Measurements from ENCODE around the gene SH3BP4. TPM values are rescaled to one million over a fixed set of nuclear protein-coding genes. Genes with fewer than 3 reads are reported as not detected.

SH3BP4 gene
- polyA plus RNA-seq, 1 donor (not counting 4 experiments of a cell fraction or from before 2014, with no cell fraction given): 50.4 TPM

DNA sequence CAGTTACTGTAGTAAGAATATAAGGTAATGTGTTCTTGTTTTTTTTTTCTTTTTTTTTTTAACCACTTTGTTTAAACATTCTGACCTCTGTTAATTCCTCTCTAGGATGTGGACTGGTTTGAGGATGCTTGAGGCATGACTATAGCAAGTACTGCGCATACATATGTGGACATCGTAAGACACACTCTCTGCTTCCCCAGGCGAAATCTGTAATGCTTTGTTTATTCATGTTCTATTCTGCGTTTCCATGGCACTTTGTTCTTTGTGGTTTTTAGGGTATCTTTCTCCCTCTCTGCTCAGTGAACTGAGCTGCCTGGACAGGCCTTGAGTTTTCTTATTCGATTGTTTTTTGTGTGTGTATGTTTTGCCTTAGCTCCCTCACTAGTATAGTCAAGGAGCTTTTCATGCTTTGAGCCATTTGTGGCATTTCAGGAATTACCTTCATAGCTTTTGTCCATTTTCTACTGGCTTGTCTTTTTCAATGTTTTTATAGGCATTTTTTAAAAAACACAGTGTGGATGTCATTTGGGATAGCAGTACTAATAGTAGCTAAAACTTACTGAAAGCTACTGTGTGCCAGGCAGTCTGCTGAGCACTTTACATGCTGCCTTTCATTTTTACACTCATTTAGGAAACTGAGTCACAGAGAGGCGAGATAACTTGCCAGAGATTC, 1.9 kb upstream of the SH3BP4 start:
- TF ChIP-seq EZH2 (IDR thresholded peaks at IDR 0.05; ENCODE audit: low read length): no peak
- TF ChIP-seq, protein P1, sequence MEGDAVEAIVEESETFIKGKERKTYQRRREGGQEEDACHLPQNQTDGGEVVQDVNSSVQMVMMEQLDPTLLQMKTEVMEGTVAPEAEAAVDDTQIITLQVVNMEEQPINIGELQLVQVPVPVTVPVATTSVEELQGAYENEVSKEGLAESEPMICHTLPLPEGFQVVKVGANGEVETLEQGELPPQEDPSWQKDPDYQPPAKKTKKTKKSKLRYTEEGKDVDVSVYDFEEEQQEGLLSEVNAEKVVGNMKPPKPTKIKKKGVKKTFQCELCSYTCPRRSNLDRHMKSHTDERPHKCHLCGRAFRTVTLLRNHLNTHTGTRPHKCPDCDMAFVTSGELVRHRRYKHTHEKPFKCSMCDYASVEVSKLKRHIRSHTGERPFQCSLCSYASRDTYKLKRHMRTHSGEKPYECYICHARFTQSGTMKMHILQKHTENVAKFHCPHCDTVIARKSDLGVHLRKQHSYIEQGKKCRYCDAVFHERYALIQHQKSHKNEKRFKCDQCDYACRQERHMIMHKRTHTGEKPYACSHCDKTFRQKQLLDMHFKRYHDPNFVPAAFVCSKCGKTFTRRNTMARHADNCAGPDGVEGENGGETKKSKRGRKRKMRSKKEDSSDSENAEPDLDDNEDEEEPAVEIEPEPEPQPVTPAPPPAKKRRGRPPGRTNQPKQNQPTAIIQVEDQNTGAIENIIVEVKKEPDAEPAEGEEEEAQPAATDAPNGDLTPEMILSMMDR (optimal IDR thresholded peaks at IDR 0.05 in 1 of 3, IDR thresholded peaks at IDR 0.05 in 1 of 3, conservative IDR thresholded peaks at IDR 0.05 in 1 of 3; ENCODE audit: extremely low read depth in 1 of 3, insufficient read depth in 2 of 3, low read length in 3 of 3): no peak
- FAIRE-seq: peak; percentile 98

DNA sequence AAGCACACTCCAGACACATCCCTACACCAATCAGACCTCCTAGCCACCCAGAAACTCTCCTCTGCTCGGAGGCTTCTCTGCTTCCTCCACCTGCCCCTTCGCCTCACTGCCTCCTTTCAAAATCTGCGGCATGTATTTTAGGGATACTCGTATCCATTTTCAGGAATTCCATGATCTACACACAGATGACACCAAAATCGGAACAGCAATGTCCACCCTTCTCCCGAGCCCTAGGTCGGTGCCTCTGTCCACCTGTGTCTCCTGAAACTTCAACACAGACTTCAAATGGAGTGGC, 1.4 kb upstream of the SH3BP4 start:
- FAIRE-seq (no peak), DNase-seq (ENCODE audit: low read depth, low spot score) (no peak)
- peaks cover 4% of the 10 kb centered on the region for H3K9me1 ChIP-seq (ENCODE audit: control insufficient read depth, extremely low read depth, insufficient read depth, low read length)
- H3K9me3 ChIP-seq (ENCODE audit: control insufficient read depth, low read depth, low read length): no peaks in the 10 kb centered on the region
- H3K4me2 ChIP-seq (ENCODE audit: control insufficient read depth, extremely low read depth, insufficient read depth, low read depth, low read length): peak overlapping the region; percentile 81
- TF ChIP-seq, protein P1 (optimal IDR thresholded peaks at IDR 0.05 in 1 of 3, IDR thresholded peaks at IDR 0.05 in 1 of 3, conservative IDR thresholded peaks at IDR 0.05 in 1 of 3; ENCODE audit: extremely low read depth in 1 of 3, insufficient read depth in 2 of 3, low read length in 3 of 3): no peak
- no peak for TF ChIP-seq EZH2 (IDR thresholded peaks at IDR 0.05; ENCODE audit: low read length)
- peaks cover 34% of the 10 kb centered on the region for H3K79me2 ChIP-seq (ENCODE audit: control insufficient read depth, insufficient read depth, low read length)
- no peak overlapping the region for H2AFZ ChIP-seq (ENCODE audit: control insufficient read depth, low read length)
- H3K9ac ChIP-seq (ENCODE audit: control insufficient read depth, extremely low read depth, insufficient read depth, low read length): peak overlapping the region; percentile 94
- H3K27ac ChIP-seq (ENCODE audit: control insufficient read depth, insufficient read depth, low read length): peak overlapping the region; percentile 98
- H3K27me3 ChIP-seq (ENCODE audit: control insufficient read depth, extremely low read depth, insufficient read depth, low read length): no peaks in the 10 kb centered on the region
- peak overlapping the region in 2 of 3 experiments; percentile 16 to 43 for H3K4me3 ChIP-seq (ENCODE audit: control insufficient read depth in 2 of 3, extremely low read depth in 1 of 3, insufficient read depth in 2 of 3, low read depth in 1 of 3, low read length in 3 of 3)
- H4K20me1 ChIP-seq (ENCODE audit: control insufficient read depth, extremely low read depth, insufficient read depth, low read length): no peaks in the 10 kb centered on the region
- H3K36me3 ChIP-seq (ENCODE audit: control insufficient read depth in 2 of 2, extremely low read depth in 1 of 2, insufficient read depth in 2 of 2, low read length in 2 of 2): peaks cover 0 to 8% of the 10 kb centered on the region in 2 experiments
- dilution Hi-C loops (cut with MboI; ENCODE audit: extremely low pct_ligation_motif_present, low sequenced_read_pairs): no loop called here
- peaks cover 53% of the 10 kb centered on the region for H3K4me1 ChIP-seq (ENCODE audit: control insufficient read depth, extremely low read depth, insufficient read depth, low read length)

More for the DNA sequence above, 1.9 kb upstream of the SH3BP4 start:
- Histone ChIP-seq H3K9me3 (ENCODE audit: control insufficient read depth, low read depth, low read length) (no peaks in the 10 kb centered on the region), H2AFZ (ENCODE audit: control insufficient read depth, low read length) (no peak overlapping the region), H3K79me2 (ENCODE audit: control insufficient read depth, insufficient read depth, low read length) (peaks cover 29% of the 10 kb centered on the region), H3K36me3 (ENCODE audit: control insufficient read depth in 2 of 2, extremely low read depth in 1 of 2, insufficient read depth in 2 of 2, low read length in 2 of 2) (peaks cover 0 to 3% of the 10 kb centered on the region in 2 experiments), H3K9ac (ENCODE audit: control insufficient read depth, extremely low read depth, insufficient read depth, low read length) (peak overlapping the region; percentile 94), H3K4me3 (ENCODE audit: control insufficient read depth in 2 of 3, extremely low read depth in 1 of 3, insufficient read depth in 2 of 3, low read depth in 1 of 3, low read length in 3 of 3) (peak overlapping the region in 2 of 3 experiments; percentile 16 to 43), H3K9me1 (ENCODE audit: control insufficient read depth, extremely low read depth, insufficient read depth, low read length) (no peaks in the 10 kb centered on the region), H3K4me2 (ENCODE audit: control insufficient read depth, extremely low read depth, insufficient read depth, low read depth, low read length) (peak overlapping the region; percentile 81), H4K20me1 (ENCODE audit: control insufficient read depth, extremely low read depth, insufficient read depth, low read length) (no peaks in the 10 kb centered on the region), H3K4me1 (ENCODE audit: control insufficient read depth, extremely low read depth, insufficient read depth, low read length) (peaks cover 48% of the 10 kb centered on the region), H3K27ac (ENCODE audit: control insufficient read depth, insufficient read depth, low read length) (peak overlapping the region; percentile 98), H3K27me3 (ENCODE audit: control insufficient read depth, extremely low read depth, insufficient read depth, low read length) (no peaks in the 10 kb centered on the region)
- dilution Hi-C loops (cut with MboI; ENCODE audit: extremely low pct_ligation_motif_present, low sequenced_read_pairs): no loop called here
- peak; percentile 86 for DNase-seq (ENCODE audit: low read depth, low spot score)
